ENCODE data around the gene SPAG16. TPM values are rescaled to one million over a fixed set of nuclear protein-coding genes. Genes with fewer than 3 reads are reported as not detected.

SPAG16 gene
- total RNA-seq, 1 experiment from 2014 or later = 13.0 TPM

DNA sequence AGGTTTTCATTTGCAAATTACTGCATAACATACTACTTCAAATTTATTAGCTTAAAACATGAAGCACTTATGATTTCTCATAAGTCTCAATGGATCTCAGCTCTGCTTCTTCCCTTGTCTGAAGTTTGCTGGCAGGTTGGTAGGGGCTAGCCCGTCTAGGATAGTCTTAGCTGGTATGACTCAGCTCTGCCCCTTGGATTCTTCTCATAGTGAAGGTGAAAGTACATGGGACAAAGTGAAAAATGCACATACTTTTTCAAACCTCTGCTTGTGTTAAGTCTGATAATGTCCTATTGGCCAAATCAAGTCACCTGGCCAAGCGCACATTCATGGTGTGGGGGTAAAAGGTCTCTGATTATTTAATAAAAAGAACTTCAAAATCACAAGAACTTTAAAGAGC is 941.8 kb downstream of the SPAG16 start:
- Histone ChIP-seq H3K9me3 (ENCODE audit: control insufficient read depth, insufficient read depth, low read depth, low read length) (no peaks in the 10 kb centered on the region), H3K4me3 (ENCODE audit: low read depth in 2 of 2, low read length in 2 of 2) (no peak overlapping the region), H3K4me1 (ENCODE audit: control insufficient read depth, insufficient read depth, low read length) (no peaks in the 10 kb centered on the region), H3K36me3 (ENCODE audit: control insufficient read depth, insufficient read depth, low read length) (no peaks in the 10 kb centered on the region), H3K27ac (ENCODE audit: low read length) (no peak overlapping the region), H3K27me3 (ENCODE audit: control insufficient read depth, insufficient read depth, low read length) (no peaks in the 10 kb centered on the region)
- ATAC-seq = no peak
- CTCF ChIA-PET = no interaction called here
- POLR2A ChIA-PET = no interaction called here
- TF ChIP-seq, protein P1, sequence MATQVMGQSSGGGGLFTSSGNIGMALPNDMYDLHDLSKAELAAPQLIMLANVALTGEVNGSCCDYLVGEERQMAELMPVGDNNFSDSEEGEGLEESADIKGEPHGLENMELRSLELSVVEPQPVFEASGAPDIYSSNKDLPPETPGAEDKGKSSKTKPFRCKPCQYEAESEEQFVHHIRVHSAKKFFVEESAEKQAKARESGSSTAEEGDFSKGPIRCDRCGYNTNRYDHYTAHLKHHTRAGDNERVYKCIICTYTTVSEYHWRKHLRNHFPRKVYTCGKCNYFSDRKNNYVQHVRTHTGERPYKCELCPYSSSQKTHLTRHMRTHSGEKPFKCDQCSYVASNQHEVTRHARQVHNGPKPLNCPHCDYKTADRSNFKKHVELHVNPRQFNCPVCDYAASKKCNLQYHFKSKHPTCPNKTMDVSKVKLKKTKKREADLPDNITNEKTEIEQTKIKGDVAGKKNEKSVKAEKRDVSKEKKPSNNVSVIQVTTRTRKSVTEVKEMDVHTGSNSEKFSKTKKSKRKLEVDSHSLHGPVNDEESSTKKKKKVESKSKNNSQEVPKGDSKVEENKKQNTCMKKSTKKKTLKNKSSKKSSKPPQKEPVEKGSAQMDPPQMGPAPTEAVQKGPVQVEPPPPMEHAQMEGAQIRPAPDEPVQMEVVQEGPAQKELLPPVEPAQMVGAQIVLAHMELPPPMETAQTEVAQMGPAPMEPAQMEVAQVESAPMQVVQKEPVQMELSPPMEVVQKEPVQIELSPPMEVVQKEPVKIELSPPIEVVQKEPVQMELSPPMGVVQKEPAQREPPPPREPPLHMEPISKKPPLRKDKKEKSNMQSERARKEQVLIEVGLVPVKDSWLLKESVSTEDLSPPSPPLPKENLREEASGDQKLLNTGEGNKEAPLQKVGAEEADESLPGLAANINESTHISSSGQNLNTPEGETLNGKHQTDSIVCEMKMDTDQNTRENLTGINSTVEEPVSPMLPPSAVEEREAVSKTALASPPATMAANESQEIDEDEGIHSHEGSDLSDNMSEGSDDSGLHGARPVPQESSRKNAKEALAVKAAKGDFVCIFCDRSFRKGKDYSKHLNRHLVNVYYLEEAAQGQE (IDR thresholded peaks at IDR 0.05; ENCODE audit: insufficient read depth in 1 of 2, low read depth in 2 of 2, low read length in 1 of 2) = no peak
- TF ChIP-seq POLR2AphosphoS5 (IDR thresholded peaks at IDR 0.05; ENCODE audit: low read depth, low read length) = no peak
- TF ChIP-seq TCF7L2 (IDR thresholded peaks at IDR 0.05; ENCODE audit: low read depth, low read length) = no peak
- TF ChIP-seq SIN3A (IDR thresholded peaks at IDR 0.05; ENCODE audit: borderline replicate concordance, insufficient read depth, low read depth, low read length) = no peak
- TF ChIP-seq CTCF (IDR thresholded peaks at IDR 0.05) = no peak
- in situ Hi-C loops (cut with HindIII; ENCODE audit: low pct_unique_long_range_greater_than_20kb, low sequenced_read_pairs) (no loop called here), intact Hi-C loops (cut with micrococcal nuclease; ENCODE audit: unreplicated experiment) (no loop called here)
- BruUV-seq (replicated peaks) = no TSS peak
- DNase-seq (ENCODE audit: low read depth, low spot score) = no peak

GRCh38 chr2:214232271-214232670 is 948.0 kb downstream of the SPAG16 start:
- Histone ChIP-seq H3K4me1 (ENCODE audit: control insufficient read depth, insufficient read depth, low read length) (no peaks in the 10 kb centered on the region), H3K4me3 (ENCODE audit: low read depth in 2 of 2, low read length in 2 of 2) (no peak overlapping the region), H3K36me3 (ENCODE audit: control insufficient read depth, insufficient read depth, low read length) (no peaks in the 10 kb centered on the region), H3K27me3 (ENCODE audit: control insufficient read depth, insufficient read depth, low read length) (no peaks in the 10 kb centered on the region), H3K9me3 (ENCODE audit: control insufficient read depth, insufficient read depth, low read depth, low read length) (no peaks in the 10 kb centered on the region), H3K27ac (ENCODE audit: low read length) (no peak overlapping the region)
- ChIA-PET POLR2A (no interaction called here), CTCF (no interaction called here)
- no peak for DNase-seq (ENCODE audit: low read depth, low spot score)
- in situ Hi-C loops (cut with HindIII; ENCODE audit: low pct_unique_long_range_greater_than_20kb, low sequenced_read_pairs) (no loop called here), intact Hi-C loops (cut with micrococcal nuclease; ENCODE audit: unreplicated experiment) (no loop called here)
- TF ChIP-seq, protein P1 (IDR thresholded peaks at IDR 0.05; ENCODE audit: insufficient read depth in 1 of 2, low read depth in 2 of 2, low read length in 1 of 2) = no peak
- TF ChIP-seq POLR2AphosphoS5 (IDR thresholded peaks at IDR 0.05; ENCODE audit: low read depth, low read length) (no peak), SIN3A (IDR thresholded peaks at IDR 0.05; ENCODE audit: borderline replicate concordance, insufficient read depth, low read depth, low read length) (no peak), CTCF (IDR thresholded peaks at IDR 0.05) (no peak), TCF7L2 (IDR thresholded peaks at IDR 0.05; ENCODE audit: low read depth, low read length) (no peak)
- BruUV-seq (replicated peaks) = no TSS peak
- ATAC-seq = no peak

Data from Panc1 (cell line).